RWPE2 (cell line): ENCODE measurements around the gene RBMS1.

Source experiments
- ATAC-seq: fragments of 200-7000 bp; cut with Tn5 transposase; 3 replicates; pipeline ENCODE4 v1.9.1; 2021; ENCODE audit warnings: low read depth
- DNase-seq: peaks from one replicate; pipeline ENCODE4 v3.0.0-alpha.2; 2020; ENCODE audit warnings: low spot score
- H3K27ac ChIP-seq: fragments of 450-650 bp; 2 replicates; pipeline ENCODE4 v1.5.1; 2017; ENCODE audit warnings: mild to moderate bottlenecking; ENCODE audit not compliant: poor library complexity, severe bottlenecking
- H3K27me3 ChIP-seq: fragments of 250-450 bp; sonication (Bioruptor Pico); 2 replicates; pipeline ENCODE4 v1.5.1; 2021; ENCODE audit warnings: mild to moderate bottlenecking, moderate library complexity; ENCODE audit not compliant: insufficient read depth, poor library complexity, severe bottlenecking
- H3K36me3 ChIP-seq: fragments of 250-450 bp; sonication (Bioruptor Pico); 2 replicates; pipeline ENCODE4 v1.5.1; 2020; ENCODE audit warnings: low read depth, mild to moderate bottlenecking, moderate library complexity
- H3K4me1 ChIP-seq: fragments of 250-450 bp; sonication (Bioruptor Pico); 2 replicates; pipeline ENCODE4 v1.5.1; 2021; ENCODE audit warnings: mild to moderate bottlenecking, moderate library complexity; ENCODE audit not compliant: insufficient read depth, poor library complexity, severe bottlenecking
- H3K4me3 ChIP-seq: fragments of 250-450 bp; sonication (Bioruptor Pico); 2 replicates; pipeline ENCODE4 v1.5.1; 2021; ENCODE audit warnings: mild to moderate bottlenecking, moderate library complexity; ENCODE audit not compliant: severe bottlenecking
- H3K9me3 ChIP-seq: fragments of 250-450 bp; sonication (Bioruptor Pico); 2 replicates; pipeline ENCODE4 v1.5.1; 2021; ENCODE audit warnings: mild to moderate bottlenecking, moderate library complexity; ENCODE audit not compliant: severe bottlenecking
- TF ChIP-seq, protein P1 (sequence below): fragments of 450-650 bp; IDR thresholded peaks from one replicate; pipeline ENCODE4 v1.5.1; 2017; ENCODE audit warnings: mild to moderate bottlenecking, moderate library complexity; ENCODE audit not compliant: poor library complexity, severe bottlenecking

RBMS1 gene

GRCh38 chr2:160338901-160339685 is 154.5 kb downstream of the RBMS1 start:
- DNase-seq (no peak), ATAC-seq (no peak)
- TF ChIP-seq, protein P1, sequence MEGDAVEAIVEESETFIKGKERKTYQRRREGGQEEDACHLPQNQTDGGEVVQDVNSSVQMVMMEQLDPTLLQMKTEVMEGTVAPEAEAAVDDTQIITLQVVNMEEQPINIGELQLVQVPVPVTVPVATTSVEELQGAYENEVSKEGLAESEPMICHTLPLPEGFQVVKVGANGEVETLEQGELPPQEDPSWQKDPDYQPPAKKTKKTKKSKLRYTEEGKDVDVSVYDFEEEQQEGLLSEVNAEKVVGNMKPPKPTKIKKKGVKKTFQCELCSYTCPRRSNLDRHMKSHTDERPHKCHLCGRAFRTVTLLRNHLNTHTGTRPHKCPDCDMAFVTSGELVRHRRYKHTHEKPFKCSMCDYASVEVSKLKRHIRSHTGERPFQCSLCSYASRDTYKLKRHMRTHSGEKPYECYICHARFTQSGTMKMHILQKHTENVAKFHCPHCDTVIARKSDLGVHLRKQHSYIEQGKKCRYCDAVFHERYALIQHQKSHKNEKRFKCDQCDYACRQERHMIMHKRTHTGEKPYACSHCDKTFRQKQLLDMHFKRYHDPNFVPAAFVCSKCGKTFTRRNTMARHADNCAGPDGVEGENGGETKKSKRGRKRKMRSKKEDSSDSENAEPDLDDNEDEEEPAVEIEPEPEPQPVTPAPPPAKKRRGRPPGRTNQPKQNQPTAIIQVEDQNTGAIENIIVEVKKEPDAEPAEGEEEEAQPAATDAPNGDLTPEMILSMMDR = no peak
- H3K36me3 ChIP-seq = 0 out of 2 replicates have a peak, but pooled peaks cover 4% of the 10 kb centered on the region
- H3K9me3 ChIP-seq = no peaks in the 10 kb centered on the region
- no peak overlapping the region for H3K27ac ChIP-seq
- no peak overlapping the region for H3K4me3 ChIP-seq
- H3K4me1 ChIP-seq = peaks cover 18% of the 10 kb centered on the region
- no peaks in the 10 kb centered on the region for H3K27me3 ChIP-seq

GRCh38 chr2:160337728-160338127 is 155.9 kb downstream of the RBMS1 start:
- H3K4me1 ChIP-seq = peaks cover 10% of the 10 kb centered on the region
- TF ChIP-seq, protein P1 = no peak
- 0 out of 2 replicates have a peak, but pooled peaks cover 4% of the 10 kb centered on the region for H3K36me3 ChIP-seq
- no peaks in the 10 kb centered on the region for H3K9me3 ChIP-seq
- no peak overlapping the region for H3K27ac ChIP-seq
- no peak for ATAC-seq
- no peak for DNase-seq
- H3K27me3 ChIP-seq = no peaks in the 10 kb centered on the region
- no peak overlapping the region for H3K4me3 ChIP-seq

- Histone ChIP-seq H3K9me3 (no peaks in the 10 kb centered on the region), H3K27ac (no peak overlapping the region), H3K36me3 (0 out of 2 replicates have a peak, but pooled peaks cover 5% of the 10 kb centered on the region), H3K27me3 (no peaks in the 10 kb centered on the region), H3K4me1 (peaks cover 9% of the 10 kb centered on the region), H3K4me3 (no peak overlapping the region)
- TF ChIP-seq, protein P1 = no peak
- ATAC-seq (no peak), DNase-seq (no peak)
These were observed 157.0 kb downstream of the RBMS1 start for GRCh38 chr2:160336635-160337034.

DNA sequence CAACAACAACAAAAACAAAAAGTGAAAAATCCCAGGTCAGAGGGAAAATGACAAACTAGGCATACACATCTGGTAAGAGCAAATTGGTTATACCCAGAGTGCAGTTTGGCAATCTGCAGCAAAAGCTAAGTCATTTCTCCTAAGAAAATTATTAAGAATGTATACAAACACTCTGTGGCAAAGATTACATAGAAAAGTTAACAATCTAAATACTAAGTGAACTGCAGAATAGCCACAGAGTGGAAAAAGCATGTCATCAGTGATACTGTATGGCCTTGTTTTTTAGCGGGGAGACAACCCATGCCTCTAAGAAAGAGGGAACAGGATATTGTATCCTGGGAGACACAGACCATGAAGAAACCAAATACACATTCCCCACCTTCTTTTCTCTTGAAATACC is 157.5 kb downstream of the RBMS1 start:
- H3K27me3 ChIP-seq = no peaks in the 10 kb centered on the region
- H3K27ac ChIP-seq = no peak overlapping the region
- no peaks in the 10 kb centered on the region for H3K9me3 ChIP-seq
- TF ChIP-seq, protein P1 = no peak
- peaks cover 9% of the 10 kb centered on the region for H3K4me1 ChIP-seq
- H3K36me3 ChIP-seq = 0 out of 2 replicates have a peak, but pooled peaks cover 9% of the 10 kb centered on the region
- H3K4me3 ChIP-seq = no peak overlapping the region
- ATAC-seq (no peak), DNase-seq (no peak)

DNA sequence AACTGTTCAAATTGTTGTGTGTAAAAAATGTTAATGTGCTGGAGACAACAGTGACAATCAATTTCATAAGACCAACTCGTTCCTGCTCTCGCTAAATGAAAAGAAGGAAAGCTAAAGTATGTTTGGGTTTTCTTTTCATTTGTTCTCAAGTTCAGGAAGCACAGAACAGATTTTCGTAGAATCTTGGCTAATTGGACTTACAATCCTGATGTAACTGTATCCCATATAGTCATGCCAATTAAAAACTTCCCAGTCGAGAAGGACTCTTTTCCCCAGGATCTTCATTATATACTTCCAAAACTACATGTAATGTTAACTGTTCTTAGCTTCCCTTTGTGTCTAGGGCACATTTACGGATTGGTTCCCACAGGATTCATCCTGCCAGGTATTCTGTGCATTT is 158.2 kb downstream of the RBMS1 start:
- no peaks in the 10 kb centered on the region for H3K27me3 ChIP-seq

More for the DNA sequence above, 158.2 kb downstream of the RBMS1 start:
- H3K36me3 ChIP-seq = 0 out of 2 replicates have a peak, but pooled peaks cover 5% of the 10 kb centered on the region
- no peak for ATAC-seq
- no peaks in the 10 kb centered on the region for H3K9me3 ChIP-seq
- TF ChIP-seq, protein P1 = no peak
- no peak for DNase-seq
- H3K4me1 ChIP-seq = peaks cover 9% of the 10 kb centered on the region
- H3K4me3 ChIP-seq = no peak overlapping the region
- no peak overlapping the region for H3K27ac ChIP-seq
